SK-N-SH (cell line): ENCODE data around the gene ILK.

Source experiments
- CHD2 ChIP-seq: fragments of 150-350 bp; IDR thresholded peaks from 2 replicates; pipeline ENCODE4 v1.6.1; 2018; ENCODE audit warnings: low read length; ENCODE audit not compliant: partially characterized antibody
- CTCF ChIP-seq: fragments of 200-600 bp; sonication (generic); IDR thresholded peaks from 2 replicates; pipeline ENCODE4 v1.6.1; 2017; ENCODE audit warnings: antibody characterized with exemption, mild to moderate bottlenecking, moderate library complexity
- EP300 ChIP-seq, 2 experiments: IDR thresholded peaks; 2 replicates each; pipeline versions ENCODE4 v1.4.0 to v1.6.1; 2012; ENCODE audit warnings: borderline replicate concordance in 1 of 2, low read depth in 1 of 2, low read length in 1 of 2
- FOXJ3 ChIP-seq: sonication (generic); formaldehyde crosslinking; IDR thresholded peaks from 2 replicates; pipeline ENCODE4 v1.5.1; 2020; ENCODE audit warnings: mild to moderate bottlenecking, missing genetic modification reagents
- NFIC ChIP-seq: IDR thresholded peaks from 2 replicates; pipeline ENCODE4 v1.4.0; 2012; ENCODE audit warnings: borderline replicate concordance
- PBX3 ChIP-seq: IDR thresholded peaks from 2 replicates; pipeline ENCODE4; 2012
- POLR2AphosphoS5 ChIP-seq: IDR thresholded peaks from 2 replicates; pipeline ENCODE4 v1.6.1; 2012; ENCODE audit warnings: low read depth, low read length
- REST ChIP-seq: IDR thresholded peaks from 2 replicates; pipeline ENCODE4 v1.6.1; 2012; ENCODE audit warnings: mild to moderate bottlenecking, low read depth, low read length, moderate library complexity
- RXRA ChIP-seq: IDR thresholded peaks from 2 replicates; pipeline ENCODE4 v1.4.0; 2012; ENCODE audit warnings: low read depth, mild to moderate bottlenecking, borderline replicate concordance
- TAF1 ChIP-seq: IDR thresholded peaks from 2 replicates; pipeline ENCODE4 v1.6.1; 2012; ENCODE audit warnings: low read depth, mild to moderate bottlenecking, low read length, moderate library complexity, borderline replicate concordance
- YY1 ChIP-seq: IDR thresholded peaks from 2 replicates; pipeline ENCODE4 v1.4.0; 2012; ENCODE audit warnings: low read depth, mild to moderate bottlenecking

- TF ChIP-seq CTCF = no peak
- no peak for TF ChIP-seq POLR2AphosphoS5
- no peak for TF ChIP-seq EP300 (IDR thresholded peaks at IDR 0.05; ENCODE audit: borderline replicate concordance in 1 of 2, low read depth in 1 of 2, low read length in 1 of 2)
- TF ChIP-seq TAF1 = no peak
- no peak for TF ChIP-seq REST
- TF ChIP-seq FOXJ3 (CRISPR knock-in tag) = no peak
- TF ChIP-seq CHD2 = no peak
- TF ChIP-seq YY1 = no peak
- no peak for TF ChIP-seq NFIC
- no peak for TF ChIP-seq PBX3
- no peak for TF ChIP-seq RXRA
Observed at GRCh38 chr11:6601041-6601461, 2.5 kb upstream of the ILK start.
